Stimulated activated CD8-positive, alpha-beta memory T cell treated with anti-CD3 and anti-CD28 coated beads, Interleukin-4, amount 100 ng/mL, for 1 hour (primary cell): Measurements from ENCODE around the gene SLC39A2.
A peak's percentile ranks its signal among the peaks of the same experiment; 100 is the strongest.
"Not testable (repeated sequence)": the region's sequence is repeated elsewhere in the genome, so short reads cannot be mapped to it uniquely, and the experiment has no call there.

Source experiments
- DNase-seq, 2 donors: peaks; one replicate each; pipeline ENCODE4 v3.0.0-alpha.2; 2020; ENCODE audit warnings: low read depth in 2 of 2, low spot score in 1 of 2

The SLC39A2 gene

GRCh38 chr14:20996521-20996920 lies 2.6 kb upstream of the SLC39A2 start:
- DNase-seq, result no peak

DNA sequence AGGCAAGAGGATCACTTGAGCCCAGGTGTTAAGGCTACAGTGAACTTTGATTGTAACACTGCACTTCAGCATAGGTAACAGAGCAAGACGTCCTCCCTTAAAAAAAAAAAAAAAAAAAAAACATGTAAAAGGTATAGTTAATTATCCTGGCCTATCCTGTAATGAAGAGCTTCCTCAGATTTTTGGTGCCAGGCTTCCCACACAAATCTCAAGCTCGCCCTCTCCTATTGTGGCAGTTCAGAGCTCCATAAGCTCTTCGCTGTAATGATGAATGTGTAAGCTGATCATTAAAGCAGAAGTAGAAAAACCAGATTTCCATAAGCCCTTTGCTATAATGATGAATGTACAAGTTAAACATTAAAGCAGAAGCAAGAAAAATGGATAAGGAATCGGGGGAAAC lies 2.0 kb upstream of the SLC39A2 start:
- no peak for DNase-seq

DNA sequence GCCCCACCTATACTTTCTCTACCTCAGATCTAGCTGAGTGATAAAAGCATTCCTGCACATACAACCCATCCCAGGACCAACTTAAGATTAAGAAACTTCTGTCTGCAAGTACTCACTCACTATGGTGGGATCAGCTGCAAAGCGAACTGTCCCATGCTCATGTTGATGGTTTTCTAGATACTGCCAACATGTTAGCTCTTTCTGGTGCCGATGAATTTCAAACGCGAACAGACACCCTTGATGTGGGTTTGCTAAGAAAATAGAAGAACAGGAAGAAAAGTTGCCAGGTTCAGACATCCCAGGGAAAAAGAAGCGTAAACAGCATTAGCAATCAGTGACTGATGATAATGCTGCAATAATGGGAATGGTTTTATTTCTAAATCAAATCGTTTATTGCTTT lies 1.5 kb upstream of the SLC39A2 start:
- DNase-seq, result no peak

- DNase-seq, result no peak
Observed at GRCh38 chr14:20998139-20998538, 954 bp upstream of the SLC39A2 start.

DNA sequence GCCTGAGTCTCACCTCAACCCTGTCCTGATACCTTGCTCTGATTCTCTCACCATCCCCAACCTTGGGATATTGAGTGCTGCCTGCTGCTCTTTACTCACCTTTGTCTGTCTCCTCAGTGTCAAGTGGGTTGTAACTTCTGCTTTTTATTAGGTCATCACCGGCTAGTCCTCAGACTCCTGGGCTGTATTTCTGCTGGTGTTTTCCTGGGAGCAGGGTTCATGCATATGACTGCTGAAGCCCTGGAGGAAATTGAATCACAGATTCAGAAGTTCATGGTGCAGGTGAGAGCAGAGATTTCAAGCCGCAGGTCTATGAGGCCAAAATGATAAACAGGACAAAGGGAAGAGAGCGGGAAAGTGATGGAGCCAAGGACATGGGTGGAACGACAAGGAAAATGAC lies 498 bp downstream of the SLC39A2 start:
- DNase-seq, result no peak

GRCh38 chr14:21001218-21001617 lies 2.1 kb downstream of the SLC39A2 start:
- no peak for DNase-seq

DNA sequence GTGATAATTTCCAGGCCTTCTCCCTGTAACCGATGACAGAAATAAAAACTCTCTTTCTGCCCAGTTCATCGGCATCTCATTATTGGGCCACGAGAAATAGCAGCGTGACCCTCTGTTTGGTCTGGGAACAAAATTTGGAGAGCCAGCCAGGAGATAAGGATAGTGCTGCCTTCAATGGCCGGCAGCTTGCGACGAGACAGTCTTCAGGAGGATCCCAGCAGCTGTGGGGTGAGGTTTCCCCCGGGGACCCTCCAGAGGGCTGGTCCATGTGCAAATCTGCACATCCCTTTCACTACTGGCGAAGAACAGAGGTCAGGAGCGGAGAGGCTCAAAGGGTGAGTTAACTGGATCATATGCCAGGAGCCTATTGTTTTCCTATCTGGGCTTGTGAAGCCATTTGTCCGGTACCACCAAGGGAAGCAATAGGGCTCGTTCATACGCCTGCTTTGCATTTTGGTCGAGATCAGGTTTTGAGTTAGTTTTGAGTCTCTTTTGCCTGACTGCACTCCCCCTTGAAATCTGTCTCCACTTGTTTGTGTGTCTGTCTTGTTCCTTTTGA lies 4.8 kb downstream of the SLC39A2 start:
- no peak for DNase-seq

GRCh38 chr14:21009721-21010120 lies 10.6 kb downstream of the SLC39A2 start:
- DNase-seq, result not testable (repeated sequence)

DNA sequence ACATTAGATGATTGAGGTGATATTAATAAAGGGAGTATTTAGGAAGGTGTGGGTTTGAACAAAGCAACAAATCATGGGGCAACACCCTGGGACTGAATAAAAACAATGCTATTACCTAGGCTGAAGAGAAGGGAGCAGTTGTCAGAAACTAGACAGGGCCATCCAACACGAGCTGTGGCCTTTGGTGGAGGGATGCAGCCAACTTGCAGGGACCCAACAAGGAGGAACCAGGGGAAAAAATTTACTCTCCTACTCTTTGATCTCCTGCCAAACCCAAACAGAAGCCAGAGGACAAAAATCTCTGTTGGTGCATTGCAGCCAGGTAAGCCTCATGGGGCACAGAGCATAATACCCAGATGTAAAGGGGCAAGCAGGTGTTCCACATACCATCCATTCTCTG lies 12.0 kb downstream of the SLC39A2 start:
- DNase-seq, result no peak

- DNase-seq, result peak; percentile 69 to 70
Observed at GRCh38 chr14:21014761-21015190, 15.7 kb downstream of the SLC39A2 start.

GRCh38 chr14:21015312-21015711 lies 16.2 kb downstream of the SLC39A2 start:
- no peak for DNase-seq

DNA sequence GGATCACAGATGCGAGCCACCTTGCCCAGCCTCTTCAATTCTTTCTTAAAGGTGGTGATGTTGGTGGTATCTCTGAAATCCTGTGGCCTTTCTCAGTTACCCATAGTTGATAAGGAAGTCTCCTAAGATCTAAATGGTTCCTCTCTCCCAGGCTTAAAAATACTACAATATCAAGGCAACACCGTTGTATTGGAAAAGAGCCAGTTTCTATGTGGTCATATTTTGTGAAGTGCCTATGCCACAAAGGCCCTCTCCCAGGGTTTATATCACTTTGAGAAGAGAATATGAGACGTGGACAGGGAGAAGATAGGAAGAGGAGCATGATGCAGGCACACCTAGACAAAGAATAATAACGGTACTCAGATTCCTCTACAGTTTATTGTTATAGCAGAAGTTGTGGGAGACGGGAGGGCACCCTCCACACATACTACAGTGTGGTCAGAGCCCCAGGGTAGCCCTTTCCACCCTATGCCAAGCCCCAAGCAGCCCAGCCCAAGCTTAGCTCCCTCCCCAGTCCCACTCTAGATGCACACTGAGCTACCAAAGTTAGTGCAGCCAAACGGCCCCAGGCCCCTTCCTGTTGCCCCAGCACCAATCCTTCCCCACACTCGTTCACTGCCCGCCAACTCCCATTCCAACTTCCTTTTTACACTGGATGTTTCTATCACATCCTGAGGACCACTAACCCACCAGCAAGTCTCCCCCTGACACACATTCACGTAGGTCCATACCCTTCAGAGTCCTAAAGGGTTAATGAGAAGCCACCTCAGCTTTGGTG lies 17.5 kb downstream of the SLC39A2 start:
- DNase-seq, result no peak

GRCh38 chr14:21017528-21018245 lies 18.6 kb downstream of the SLC39A2 start:
- DNase-seq, result no peak

DNA sequence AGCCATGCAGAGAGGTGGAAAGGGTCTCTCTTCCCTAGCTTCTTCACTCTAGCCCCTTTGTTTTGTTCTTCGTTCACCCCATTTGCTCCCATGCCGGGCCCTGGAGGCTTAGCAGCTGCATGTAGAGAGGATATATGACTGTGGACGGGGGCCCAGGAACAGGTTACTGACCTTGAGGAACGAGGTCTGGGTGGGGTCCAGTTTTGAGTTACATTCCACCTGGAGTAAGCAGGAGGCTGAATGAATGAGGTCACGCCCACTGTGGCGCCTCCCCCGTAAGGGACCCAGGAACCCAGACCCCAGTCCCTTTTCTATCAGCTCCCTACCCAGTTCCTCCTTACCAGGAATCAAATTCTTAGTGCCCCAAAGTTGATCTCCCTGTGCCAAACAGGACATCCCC lies 19.2 kb downstream of the SLC39A2 start:
- no peak for DNase-seq

DNA sequence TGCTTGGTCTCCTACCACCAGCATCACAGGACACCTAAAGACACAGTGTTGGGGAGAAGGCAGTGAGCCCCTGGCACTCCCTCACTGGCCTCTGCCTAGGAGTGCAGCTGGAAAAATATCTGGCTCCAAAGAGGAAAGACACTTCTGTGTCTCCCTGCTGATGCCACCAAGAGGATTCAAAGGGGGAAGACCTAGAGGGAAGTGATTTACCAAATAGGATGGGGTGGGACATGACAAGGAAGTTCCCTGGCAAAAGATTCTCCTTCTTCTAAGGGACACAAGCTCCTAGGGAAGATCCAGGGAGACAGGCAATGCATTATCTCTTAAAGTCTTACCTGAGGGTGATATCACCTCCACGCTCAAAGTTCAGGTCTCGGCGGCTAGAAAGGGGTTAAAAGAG lies 19.7 kb downstream of the SLC39A2 start:
- DNase-seq, result no peak

- DNase-seq, result no peak
Observed at GRCh38 chr14:21019366-21019765, 20.3 kb downstream of the SLC39A2 start.

DNA sequence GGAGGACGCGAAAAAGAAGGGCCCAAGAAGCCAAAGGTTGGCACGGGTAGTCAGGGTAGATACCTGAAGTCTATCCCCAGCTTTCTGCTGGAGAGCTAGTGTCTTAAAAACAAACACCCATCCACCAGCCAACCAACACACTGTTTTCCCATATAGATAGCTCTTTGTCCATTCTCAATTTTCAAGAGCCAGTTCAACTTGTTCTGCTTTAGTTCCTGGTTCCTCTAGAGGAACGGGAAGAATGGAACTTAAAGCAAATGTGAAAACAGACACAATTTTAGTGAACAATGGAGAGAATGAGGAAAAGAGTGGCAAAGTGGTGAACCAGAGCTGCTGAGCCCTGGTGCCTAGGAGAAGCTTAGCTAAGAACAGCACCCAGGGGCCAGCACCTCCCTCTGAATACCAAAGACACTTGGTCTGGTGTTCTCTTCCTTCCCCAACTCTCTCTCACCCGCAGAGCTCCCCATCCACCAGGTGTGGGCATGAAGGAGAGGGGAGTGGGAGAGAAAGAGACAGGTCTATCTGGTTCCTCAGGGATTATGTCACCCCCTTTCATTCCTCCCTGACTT lies 22.0 kb downstream of the SLC39A2 start:
- DNase-seq, result no peak

DNA sequence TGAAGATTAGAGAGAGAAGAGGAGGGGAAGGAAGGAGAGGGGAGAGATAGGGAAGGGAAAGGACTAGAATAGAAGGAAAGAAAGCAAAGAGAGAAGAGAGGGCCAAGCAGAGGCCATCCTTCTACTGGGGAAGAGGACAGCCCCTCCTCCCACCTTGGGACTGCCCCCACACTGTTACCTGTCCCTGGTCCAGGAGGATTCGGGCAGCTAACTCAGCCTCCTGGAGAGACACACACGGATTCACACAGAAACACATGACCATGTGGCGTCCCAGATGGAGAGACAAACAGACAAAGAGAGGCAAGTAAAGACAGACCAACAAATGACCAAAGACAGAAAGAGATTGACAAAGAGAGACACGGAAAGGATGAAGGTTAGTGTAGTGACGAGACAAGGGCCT lies 23.6 kb downstream of the SLC39A2 start:
- DNase-seq, result no peak

- DNase-seq, result no peak
Observed at GRCh38 chr14:21023174-21023573, 24.1 kb downstream of the SLC39A2 start.

- no peak for DNase-seq
Observed at GRCh38 chr14:21023817-21024584, 24.9 kb downstream of the SLC39A2 start.
